Astrocyte (in vitro differentiated cells and primary cell): Measurements from ENCODE around the gene C16orf82. TPM values are rescaled to one million over a fixed set of nuclear protein-coding genes. Genes with fewer than 3 reads are reported as not detected.

Experiments used
- DNase-seq: peaks from one replicate; pipeline ENCODE4 v3.0.0-alpha.2; 2010; ENCODE audit warnings: low read depth
- FAIRE-seq: peaks from 2 replicates; lab custom pipeline; 2011; peaks lifted over from hg19 to GRCh38; lab: Jason Lieb, UNC
- H2AFZ ChIP-seq: 2 replicates; pipeline ENCODE4 v1.6.0; 2012; ENCODE audit warnings: low read depth, low read length, inconsistent platforms
- H3K27ac ChIP-seq: 2 replicates; pipeline ENCODE4 v1.5.1; 2011; ENCODE audit warnings: low read depth, low read length, inconsistent platforms
- H3K27me3 ChIP-seq: 2 replicates; pipeline ENCODE4 v1.6.0; 2011; ENCODE audit warnings: low read length, inconsistent platforms; ENCODE audit not compliant: insufficient read depth
- H3K36me3 ChIP-seq: 2 replicates; pipeline ENCODE4 v1.5.1; 2011; ENCODE audit warnings: low read length, inconsistent platforms; ENCODE audit not compliant: insufficient read depth
- H3K4me1 ChIP-seq: 2 replicates; pipeline ENCODE4 v1.5.1; 2011; ENCODE audit warnings: low read length, inconsistent platforms; ENCODE audit not compliant: insufficient read depth
- H3K4me2 ChIP-seq: 2 replicates; pipeline ENCODE4 v1.6.0; 2012; ENCODE audit warnings: low read length, inconsistent platforms
- H3K4me3 ChIP-seq: 2 replicates; pipeline ENCODE4 v1.5.1; 2011; ENCODE audit warnings: low read depth, mild to moderate bottlenecking, low read length, inconsistent platforms; ENCODE audit not compliant: insufficient read depth
- H3K79me2 ChIP-seq: 2 replicates; pipeline ENCODE4 v1.6.0; 2012; ENCODE audit warnings: mild to moderate bottlenecking, low read length, inconsistent platforms; ENCODE audit not compliant: insufficient read depth
- H3K9ac ChIP-seq: 2 replicates; pipeline ENCODE4 v1.6.0; 2012; ENCODE audit warnings: mild to moderate bottlenecking, low read length, inconsistent platforms
- H3K9me3 ChIP-seq: 2 replicates; pipeline ENCODE4 v1.5.1; 2012; ENCODE audit warnings: low read depth, mild to moderate bottlenecking, low read length, inconsistent platforms; ENCODE audit not compliant: insufficient read depth
- H4K20me1 ChIP-seq: 2 replicates; pipeline ENCODE4 v1.6.0; 2012; ENCODE audit warnings: low read length, inconsistent platforms; ENCODE audit not compliant: insufficient read depth
- H3K27ac Mint-ChIP-seq: one replicate; pipeline ENCODE4 v1.8.0; 2021; ENCODE audit warnings: mild to moderate bottlenecking, mixed read lengths; ENCODE audit not compliant: unreplicated experiment
- H3K27me3 Mint-ChIP-seq: one replicate; pipeline ENCODE4 v1.8.0; 2021; ENCODE audit warnings: low read depth, mixed read lengths; ENCODE audit not compliant: unreplicated experiment
- H3K36me3 Mint-ChIP-seq: one replicate; pipeline ENCODE4 v1.8.0; 2021; ENCODE audit warnings: low read depth, mixed read lengths; ENCODE audit not compliant: unreplicated experiment
- H3K4me1 Mint-ChIP-seq: one replicate; pipeline ENCODE4 v1.8.0; 2021; ENCODE audit warnings: low read depth, mixed read lengths; ENCODE audit not compliant: unreplicated experiment
- H3K4me3 Mint-ChIP-seq: one replicate; pipeline ENCODE4 v1.8.0; 2021; ENCODE audit warnings: mild to moderate bottlenecking, moderate library complexity, mixed read lengths; ENCODE audit not compliant: unreplicated experiment
- H3K9me3 Mint-ChIP-seq: one replicate; pipeline ENCODE4 v1.8.0; 2021; ENCODE audit warnings: mild to moderate bottlenecking, mixed read lengths; ENCODE audit not compliant: unreplicated experiment
- CTCF ChIP-seq: IDR thresholded peaks from 2 replicates; pipeline ENCODE4 v1.5.1; 2011; ENCODE audit warnings: low read depth, mild to moderate bottlenecking, inconsistent platforms, low read length, moderate library complexity; ENCODE audit not compliant: insufficient read depth
- EZH2 ChIP-seq: IDR thresholded peaks from 2 replicates; pipeline ENCODE4 v1.6.1; 2012; ENCODE audit warnings: mild to moderate bottlenecking, low read length, inconsistent platforms; ENCODE audit not compliant: insufficient read depth
- total RNA-seq: library from RNA; stranded (reverse); gene quantifications from 2 replicates; pipeline ENCODE4 v1.2.1, GENCODE V29; 2021

C16orf82 gene
- total RNA-seq, 1 donor from 2014 or later: not detected

- Mint-ChIP-seq H3K4me3 (no peak overlapping the region), H3K36me3 (no peaks in the 10 kb centered on the region), H3K27me3 (peaks cover 8% of the 10 kb centered on the region), H3K4me1 (no peaks in the 10 kb centered on the region), H3K9me3 (peaks cover 12% of the 10 kb centered on the region), H3K27ac (no peak overlapping the region)
- H4K20me1 ChIP-seq: no peaks in the 10 kb centered on the region
- no peak overlapping the region for H2AFZ ChIP-seq
- H3K4me1 ChIP-seq: no peaks in the 10 kb centered on the region
- no peak for DNase-seq
- TF ChIP-seq CTCF (no peak), EZH2 (no peak)
- FAIRE-seq: no peak
- no peaks in the 10 kb centered on the region for H3K36me3 ChIP-seq
- H3K27me3 ChIP-seq: no peaks in the 10 kb centered on the region
- no peaks in the 10 kb centered on the region for H3K9me3 ChIP-seq
- H3K79me2 ChIP-seq: no peaks in the 10 kb centered on the region
- no peak overlapping the region for H3K4me3 ChIP-seq
- H3K4me2 ChIP-seq: no peak overlapping the region
- H3K9ac ChIP-seq: no peak overlapping the region
- no peak overlapping the region for H3K27ac ChIP-seq
These were observed 41.1 kb upstream of the C16orf82 start for GRCh38 chr16:27025581-27025980.

GRCh38 chr16:27027971-27028370 is 38.8 kb upstream of the C16orf82 start:
- no peak overlapping the region for H3K27ac ChIP-seq
- H3K36me3 ChIP-seq: no peaks in the 10 kb centered on the region
- no peak overlapping the region for H3K9ac ChIP-seq
- Mint-ChIP-seq H3K27ac (no peak overlapping the region), H3K9me3 (peaks cover 10% of the 10 kb centered on the region), H3K27me3 (peaks cover 8% of the 10 kb centered on the region), H3K4me1 (no peaks in the 10 kb centered on the region), H3K36me3 (no peaks in the 10 kb centered on the region), H3K4me3 (no peak overlapping the region)
- TF ChIP-seq EZH2 (no peak), CTCF (no peak)
- H2AFZ ChIP-seq: no peak overlapping the region
- no peaks in the 10 kb centered on the region for H3K4me1 ChIP-seq
- H3K79me2 ChIP-seq: no peaks in the 10 kb centered on the region
- no peak overlapping the region for H3K4me3 ChIP-seq
- DNase-seq: no peak
- H3K27me3 ChIP-seq: no peaks in the 10 kb centered on the region
- H4K20me1 ChIP-seq: no peaks in the 10 kb centered on the region
- H3K9me3 ChIP-seq: no peaks in the 10 kb centered on the region
- no peak overlapping the region for H3K4me2 ChIP-seq
- no peak for FAIRE-seq

- no peaks in the 10 kb centered on the region for H3K9me3 ChIP-seq
- Mint-ChIP-seq H3K9me3 (peaks cover 8% of the 10 kb centered on the region), H3K27ac (no peak overlapping the region), H3K4me1 (no peaks in the 10 kb centered on the region), H3K4me3 (no peak overlapping the region), H3K27me3 (peaks cover 8% of the 10 kb centered on the region), H3K36me3 (no peaks in the 10 kb centered on the region)
- DNase-seq (no peak), FAIRE-seq (no peak)
- H3K27ac ChIP-seq: no peak overlapping the region
- H3K4me2 ChIP-seq: no peak overlapping the region
- no peaks in the 10 kb centered on the region for H4K20me1 ChIP-seq
- H3K79me2 ChIP-seq: no peaks in the 10 kb centered on the region
- no peaks in the 10 kb centered on the region for H3K27me3 ChIP-seq
- H3K4me1 ChIP-seq: no peaks in the 10 kb centered on the region
- no peak overlapping the region for H3K9ac ChIP-seq
- TF ChIP-seq EZH2 (no peak), CTCF (no peak)
- H3K36me3 ChIP-seq: no peaks in the 10 kb centered on the region
- no peak overlapping the region for H3K4me3 ChIP-seq
- no peak overlapping the region for H2AFZ ChIP-seq
These were observed 38.1 kb upstream of the C16orf82 start for GRCh38 chr16:27028591-27029110.
